Measurements from ENCODE around the gene KRT17. TPM values are rescaled to one million over a fixed set of nuclear protein-coding genes. Genes with fewer than 3 reads are reported as not detected.

Gene KRT17
- total and polyA plus RNA-seq, 9 of the 15 experiments (the other 6 are each of a cell fraction or from before 2014, with no cell fraction given) = 0.23 to 0.25 TPM; not detected in 7

DNA sequence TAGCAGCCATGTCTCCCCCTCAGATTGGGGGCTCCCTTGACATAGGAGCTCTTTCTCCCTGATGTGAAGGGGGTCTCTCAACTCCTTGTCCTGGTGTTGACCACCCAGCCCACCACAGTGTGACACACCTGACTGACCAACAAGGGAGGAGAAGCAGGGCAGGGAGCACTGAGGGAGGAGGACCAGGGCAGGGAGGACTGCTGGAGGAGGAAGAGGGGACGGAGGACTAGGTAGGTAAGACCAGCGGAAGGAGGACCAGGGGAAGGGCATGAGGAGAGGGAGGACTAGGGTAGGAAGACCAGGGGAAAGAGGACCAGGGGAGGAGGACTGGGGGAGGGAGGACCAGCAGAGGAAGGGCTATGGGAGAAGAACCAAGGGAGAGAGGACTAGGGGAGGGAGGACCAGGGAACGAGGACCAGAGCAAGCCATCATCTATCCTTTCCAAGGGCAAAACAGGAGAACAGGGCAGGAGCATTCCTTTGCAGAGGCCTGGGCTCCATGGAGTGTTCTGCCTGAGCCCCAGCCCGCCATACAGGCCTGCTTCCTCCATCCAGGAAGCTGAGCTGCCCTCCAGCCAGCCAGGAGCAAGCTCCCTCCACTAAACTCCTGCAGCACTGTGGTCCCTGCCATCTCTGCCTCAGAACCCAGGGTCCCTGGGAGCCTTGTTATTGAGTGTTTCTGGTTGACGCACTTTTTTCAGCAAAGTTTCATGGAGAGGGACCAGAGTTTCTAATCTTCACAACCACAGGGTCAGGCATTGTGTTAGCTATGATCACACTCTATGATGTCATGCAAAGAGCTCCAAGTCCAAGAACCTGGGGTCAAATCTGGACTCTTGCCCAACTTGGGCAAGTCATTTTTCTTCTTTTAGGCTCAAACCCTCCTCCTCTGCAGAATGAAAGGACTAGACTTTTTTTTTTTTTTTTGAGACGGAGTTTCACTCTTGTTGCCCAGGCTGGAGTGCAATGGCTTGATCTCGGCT is 15.4 kb upstream of the KRT17 start (continued):
- TF ChIP-seq, protein P1, sequence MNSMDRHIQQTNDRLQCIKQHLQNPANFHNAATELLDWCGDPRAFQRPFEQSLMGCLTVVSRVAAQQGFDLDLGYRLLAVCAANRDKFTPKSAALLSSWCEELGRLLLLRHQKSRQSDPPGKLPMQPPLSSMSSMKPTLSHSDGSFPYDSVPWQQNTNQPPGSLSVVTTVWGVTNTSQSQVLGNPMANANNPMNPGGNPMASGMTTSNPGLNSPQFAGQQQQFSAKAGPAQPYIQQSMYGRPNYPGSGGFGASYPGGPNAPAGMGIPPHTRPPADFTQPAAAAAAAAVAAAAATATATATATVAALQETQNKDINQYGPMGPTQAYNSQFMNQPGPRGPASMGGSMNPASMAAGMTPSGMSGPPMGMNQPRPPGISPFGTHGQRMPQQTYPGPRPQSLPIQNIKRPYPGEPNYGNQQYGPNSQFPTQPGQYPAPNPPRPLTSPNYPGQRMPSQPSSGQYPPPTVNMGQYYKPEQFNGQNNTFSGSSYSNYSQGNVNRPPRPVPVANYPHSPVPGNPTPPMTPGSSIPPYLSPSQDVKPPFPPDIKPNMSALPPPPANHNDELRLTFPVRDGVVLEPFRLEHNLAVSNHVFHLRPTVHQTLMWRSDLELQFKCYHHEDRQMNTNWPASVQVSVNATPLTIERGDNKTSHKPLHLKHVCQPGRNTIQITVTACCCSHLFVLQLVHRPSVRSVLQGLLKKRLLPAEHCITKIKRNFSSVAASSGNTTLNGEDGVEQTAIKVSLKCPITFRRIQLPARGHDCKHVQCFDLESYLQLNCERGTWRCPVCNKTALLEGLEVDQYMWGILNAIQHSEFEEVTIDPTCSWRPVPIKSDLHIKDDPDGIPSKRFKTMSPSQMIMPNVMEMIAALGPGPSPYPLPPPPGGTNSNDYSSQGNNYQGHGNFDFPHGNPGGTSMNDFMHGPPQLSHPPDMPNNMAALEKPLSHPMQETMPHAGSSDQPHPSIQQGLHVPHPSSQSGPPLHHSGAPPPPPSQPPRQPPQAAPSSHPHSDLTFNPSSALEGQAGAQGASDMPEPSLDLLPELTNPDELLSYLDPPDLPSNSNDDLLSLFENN (IDR thresholded peaks at IDR 0.05; ENCODE audit: low read depth in 2 of 2, low read length in 2 of 2) = no peak
- TF ChIP-seq MBD1 (CRISPR knock-in tag; IDR thresholded peaks at IDR 0.05) = no peak
- no peak for TF ChIP-seq NFIC (IDR thresholded peaks at IDR 0.05)
- no peak for TF ChIP-seq MLLT1 (IDR thresholded peaks at IDR 0.05)
- TF ChIP-seq THRA (IDR thresholded peaks at IDR 0.05) = no peak
- TF ChIP-seq ZNF146 (CRISPR knock-in tag; IDR thresholded peaks at IDR 0.05; ENCODE audit: unreplicated experiment) = no peak
- no peak for TF ChIP-seq TSHZ1 (CRISPR knock-in tag; IDR thresholded peaks at IDR 0.05)
